HepG2 (cell line): ENCODE data around the gene MYO10.

ENCODE experiments used
- EZH2 ChIP-seq: conservative IDR thresholded peaks from 2 replicates; pipeline ENCODE4 v1.6.1; 2012; ENCODE audit warnings: mild to moderate bottlenecking, low read depth, low read length, moderate library complexity
- ISL2 ChIP-seq: sonication (generic); formaldehyde crosslinking; IDR thresholded peaks from 2 replicates; pipeline ENCODE4 v1.5.0; 2020; ENCODE audit warnings: missing genetic modification reagents
- KDM1A ChIP-seq: IDR thresholded peaks from 2 replicates; pipeline ENCODE4 v1.6.1; 2016; ENCODE audit warnings: missing compliant biosample characterization
- MXI1 ChIP-seq: IDR thresholded peaks from 3 replicates; pipeline ENCODE4 v1.6.1; 2012; ENCODE audit warnings: low read depth, low read length, inconsistent platforms, borderline replicate concordance
- NFYB ChIP-seq: sonication (generic); formaldehyde crosslinking; IDR thresholded peaks from 2 replicates; pipeline ENCODE4 v1.4.0; 2020; ENCODE audit warnings: missing genetic modification reagents
- PRDM15 ChIP-seq: sonication (generic); formaldehyde crosslinking; IDR thresholded peaks from 2 replicates; pipeline ENCODE4 v1.4.0; 2020; ENCODE audit warnings: missing genetic modification reagents
- RFX5 ChIP-seq: IDR thresholded peaks from 2 replicates; pipeline ENCODE4 v1.6.1; 2011; ENCODE audit warnings: low read depth, low read length, improper control_type of control experiment
- ZC3H4 ChIP-seq: sonication (generic); formaldehyde crosslinking; IDR thresholded peaks from 2 replicates; pipeline ENCODE4 v1.4.0; 2020; ENCODE audit warnings: missing genetic modification reagents, borderline replicate concordance
- ZSCAN31 ChIP-seq: sonication (generic); formaldehyde crosslinking; IDR thresholded peaks from 2 replicates; pipeline ENCODE4 v1.5.0; 2020; ENCODE audit warnings: low read depth, mild to moderate bottlenecking, missing genetic modification reagents

- no peak for TF ChIP-seq NFYB
- TF ChIP-seq ISL2 (CRISPR knock-in tag), result no peak
- TF ChIP-seq ZC3H4, result no peak
- TF ChIP-seq EZH2, result no peak
- no peak for TF ChIP-seq PRDM15 (CRISPR knock-in tag)
- no peak for TF ChIP-seq KDM1A
- TF ChIP-seq MXI1, result no peak
- TF ChIP-seq ZSCAN31 (CRISPR knock-in tag), result no peak
- no peak for TF ChIP-seq RFX5
These were observed 77.9 kb downstream of the MYO10 start for GRCh38 chr5:16858151-16858550.
